OCI-LY1 (cell line): ENCODE data around the gene ANTXRL.

Source experiments
- CTCF ChIP-seq: fragments of 200-600 bp; sonication (generic), shearing (Covaris generic); IDR thresholded peaks from 2 replicates; pipeline ENCODE4 v1.5.1; 2017; ENCODE audit warnings: mild to moderate bottlenecking, antibody characterized with exemption, low read length, moderate library complexity, mixed read lengths
- EZH2 ChIP-seq: fragments of 200-600 bp; sonication (generic), shearing (Covaris generic); IDR thresholded peaks from 2 replicates; pipeline ENCODE4 v1.8.0; 2017; ENCODE audit warnings: borderline replicate concordance, mixed run types, mild to moderate bottlenecking, antibody characterized with exemption, low read length, moderate library complexity, mixed read lengths

GRCh38 chr10:46289209-46289810, 2.5 kb downstream of the ANTXRL start:
- TF ChIP-seq CTCF: no peak
- no peak for TF ChIP-seq EZH2
